ENCODE measurements around the gene TNC. TPM values are rescaled to one million over a fixed set of nuclear protein-coding genes. Genes with fewer than 3 reads are reported as not detected.

Gene TNC
- total and polyA plus RNA-seq, 2 of the 4 experiments (the other 2 are of a cell fraction), result 192 to 253 TPM

DNA sequence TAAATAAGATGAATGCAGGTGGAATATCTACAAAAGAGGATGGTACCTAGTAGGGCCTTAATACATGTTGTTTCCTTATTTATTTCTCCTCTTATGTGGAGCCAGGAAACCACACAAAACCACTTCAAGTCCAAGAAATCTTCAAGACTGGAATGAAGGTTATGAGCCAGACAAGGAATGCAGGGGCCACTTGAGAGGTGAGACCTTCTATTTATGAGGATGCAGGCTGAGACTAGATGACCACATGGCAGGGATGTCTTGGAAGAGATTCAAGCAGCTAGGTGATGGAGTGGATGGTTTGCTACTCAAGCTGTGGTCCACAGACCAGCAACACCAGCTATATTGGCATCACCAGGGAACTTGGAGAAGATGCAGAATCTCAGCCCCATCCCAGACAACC, 92.2 kb downstream of the TNC start:
- H4K91ac ChIP-seq (ENCODE audit: insufficient read depth, low read depth, low read length), result no peak overlapping the region
- H3K4me1 ChIP-seq (ENCODE audit: control insufficient read depth, insufficient read depth, low read length), result peaks cover 9% of the 10 kb centered on the region
- dilution Hi-C loops (cut with HindIII; ENCODE audit: low sequenced_read_pairs, unreplicated experiment) (no loop called here), intact Hi-C loops (cut with micrococcal nuclease) (no loop called here), in situ Hi-C loops (cut with MboI; ENCODE audit: low sequenced_read_pairs) (no loop called here)
- H4K8ac ChIP-seq (ENCODE audit: low read depth in 2 of 2, low read length in 2 of 2), result no peak overlapping the region
- H3K36me3 ChIP-seq (ENCODE audit: control insufficient read depth, insufficient read depth, low read length), result peaks cover 64% of the 10 kb centered on the region
- no peak overlapping the region for H3K27ac ChIP-seq (ENCODE audit: insufficient read depth, low read length)
- H3K18ac ChIP-seq (ENCODE audit: low read depth, low read length), result no peak overlapping the region
- DNase-seq, result no peak
- no peak overlapping the region for H3K4ac ChIP-seq (ENCODE audit: low read depth, low read length)
- no peaks in the 10 kb centered on the region for H3K27me3 ChIP-seq (ENCODE audit: control insufficient read depth, insufficient read depth, low read length)
- ChIA-PET POLR2A (ENCODE audit: unreplicated experiment) (no interaction called here), CTCF (no interaction called here)
- H2BK20ac ChIP-seq (ENCODE audit: low read depth, low read length), result no peak overlapping the region
- H4K5ac ChIP-seq (ENCODE audit: low read depth, low read length), result no peak overlapping the region
- H3K14ac ChIP-seq (replicated peaks; ENCODE audit: low read depth, low read length), result no peak overlapping the region
- no peak overlapping the region for H2BK5ac ChIP-seq (ENCODE audit: low read depth, low read length, poor library complexity, severe bottlenecking)
- no TSS peak for BruUV-seq (replicated peaks)
- H3K9ac ChIP-seq (ENCODE audit: low read depth, low read length), result no peak overlapping the region
- peaks cover 3% of the 10 kb centered on the region; the same call in 1 of the 2 replicates for H4K20me1 ChIP-seq (ENCODE audit: insufficient read depth, low read length)
- no peak overlapping the region for H3K4me2 ChIP-seq (ENCODE audit: low read depth, low read length)
- H3K23ac ChIP-seq (ENCODE audit: low read depth, low read length), result no peak overlapping the region
- no peak overlapping the region for H2AFZ ChIP-seq (replicated peaks; ENCODE audit: low read length, poor library complexity)
- no peak overlapping the region for H2AK5ac ChIP-seq (ENCODE audit: low read depth, low read length)
- H3K4me3 ChIP-seq (ENCODE audit: insufficient read depth, low read depth, low read length), result no peak overlapping the region
- H2AK9ac ChIP-seq (replicated peaks; ENCODE audit: low read depth, low read length, poor library complexity), result peak overlapping the region; percentile 78
- ATAC-seq (ENCODE audit: low read depth), result no peak
- no peak overlapping the region for H2BK120ac ChIP-seq (ENCODE audit: low read depth, low read length)
- H3K56ac ChIP-seq (ENCODE audit: extremely low read depth, insufficient read depth, low read length), result no peak overlapping the region
- no peaks in the 10 kb centered on the region for H3K9me3 ChIP-seq (ENCODE audit: control insufficient read depth, insufficient read depth, low read length)
- H3K79me1 ChIP-seq (ENCODE audit: low read depth in 1 of 2, low read length in 2 of 2), result no peaks in the 10 kb centered on the region
- no peak for TF ChIP-seq RAD21 (IDR thresholded peaks at IDR 0.05; ENCODE audit: low read length)
- TF ChIP-seq, protein P1, sequence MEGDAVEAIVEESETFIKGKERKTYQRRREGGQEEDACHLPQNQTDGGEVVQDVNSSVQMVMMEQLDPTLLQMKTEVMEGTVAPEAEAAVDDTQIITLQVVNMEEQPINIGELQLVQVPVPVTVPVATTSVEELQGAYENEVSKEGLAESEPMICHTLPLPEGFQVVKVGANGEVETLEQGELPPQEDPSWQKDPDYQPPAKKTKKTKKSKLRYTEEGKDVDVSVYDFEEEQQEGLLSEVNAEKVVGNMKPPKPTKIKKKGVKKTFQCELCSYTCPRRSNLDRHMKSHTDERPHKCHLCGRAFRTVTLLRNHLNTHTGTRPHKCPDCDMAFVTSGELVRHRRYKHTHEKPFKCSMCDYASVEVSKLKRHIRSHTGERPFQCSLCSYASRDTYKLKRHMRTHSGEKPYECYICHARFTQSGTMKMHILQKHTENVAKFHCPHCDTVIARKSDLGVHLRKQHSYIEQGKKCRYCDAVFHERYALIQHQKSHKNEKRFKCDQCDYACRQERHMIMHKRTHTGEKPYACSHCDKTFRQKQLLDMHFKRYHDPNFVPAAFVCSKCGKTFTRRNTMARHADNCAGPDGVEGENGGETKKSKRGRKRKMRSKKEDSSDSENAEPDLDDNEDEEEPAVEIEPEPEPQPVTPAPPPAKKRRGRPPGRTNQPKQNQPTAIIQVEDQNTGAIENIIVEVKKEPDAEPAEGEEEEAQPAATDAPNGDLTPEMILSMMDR (conservative IDR thresholded peaks at IDR 0.05; ENCODE audit: low read depth, low read length), result no peak
- no peak for TF ChIP-seq RFX5 (IDR thresholded peaks at IDR 0.05; ENCODE audit: low read depth, low read length)
- no peak for TF ChIP-seq NFE2L2 (IDR thresholded peaks at IDR 0.05; ENCODE audit: low read depth, low read length)
- TF ChIP-seq, protein P2, sequence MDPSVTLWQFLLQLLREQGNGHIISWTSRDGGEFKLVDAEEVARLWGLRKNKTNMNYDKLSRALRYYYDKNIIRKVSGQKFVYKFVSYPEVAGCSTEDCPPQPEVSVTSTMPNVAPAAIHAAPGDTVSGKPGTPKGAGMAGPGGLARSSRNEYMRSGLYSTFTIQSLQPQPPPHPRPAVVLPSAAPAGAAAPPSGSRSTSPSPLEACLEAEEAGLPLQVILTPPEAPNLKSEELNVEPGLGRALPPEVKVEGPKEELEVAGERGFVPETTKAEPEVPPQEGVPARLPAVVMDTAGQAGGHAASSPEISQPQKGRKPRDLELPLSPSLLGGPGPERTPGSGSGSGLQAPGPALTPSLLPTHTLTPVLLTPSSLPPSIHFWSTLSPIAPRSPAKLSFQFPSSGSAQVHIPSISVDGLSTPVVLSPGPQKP (IDR thresholded peaks at IDR 0.05; ENCODE audit: borderline replicate concordance, low read depth, low read length), result no peak
- TF ChIP-seq BHLHE40 (IDR thresholded peaks at IDR 0.05; ENCODE audit: low read depth, low read length), result no peak
- no peak for TF ChIP-seq MXI1 (IDR thresholded peaks at IDR 0.05; ENCODE audit: borderline replicate concordance, low read depth, low read length)
- TF ChIP-seq, protein P3, sequence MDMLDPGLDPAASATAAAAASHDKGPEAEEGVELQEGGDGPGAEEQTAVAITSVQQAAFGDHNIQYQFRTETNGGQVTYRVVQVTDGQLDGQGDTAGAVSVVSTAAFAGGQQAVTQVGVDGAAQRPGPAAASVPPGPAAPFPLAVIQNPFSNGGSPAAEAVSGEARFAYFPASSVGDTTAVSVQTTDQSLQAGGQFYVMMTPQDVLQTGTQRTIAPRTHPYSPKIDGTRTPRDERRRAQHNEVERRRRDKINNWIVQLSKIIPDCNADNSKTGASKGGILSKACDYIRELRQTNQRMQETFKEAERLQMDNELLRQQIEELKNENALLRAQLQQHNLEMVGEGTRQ (IDR thresholded peaks at IDR 0.05; ENCODE audit: low read depth, low read length), result no peak
- TF ChIP-seq MAFK (IDR thresholded peaks at IDR 0.05; ENCODE audit: low read depth, low read length), result no peak
- TF ChIP-seq CEBPB (IDR thresholded peaks at IDR 0.05; ENCODE audit: low read depth, low read length), result no peak
- no peak for TF ChIP-seq FOS (IDR thresholded peaks at IDR 0.05; ENCODE audit: low read depth, low read length)
- TF ChIP-seq POLR2A (IDR thresholded peaks at IDR 0.05; ENCODE audit: low read depth, low read length), result no peak
- TF ChIP-seq RCOR1 (IDR thresholded peaks at IDR 0.05; ENCODE audit: insufficient replicate concordance, low read length), result no peak
- TF ChIP-seq SMC3 (IDR thresholded peaks at IDR 0.05; ENCODE audit: low read depth, low read length), result no peak
- TF ChIP-seq MAZ (IDR thresholded peaks at IDR 0.05; ENCODE audit: borderline replicate concordance, low read depth, low read length), result no peak
- no peak for TF ChIP-seq CHD1 (IDR thresholded peaks at IDR 0.05; ENCODE audit: low read depth, low read length)
- H2BK15ac ChIP-seq (ENCODE audit: low read depth, low read length), result no peak overlapping the region
- peaks cover 13% of the 10 kb centered on the region; the same call in 1 of the 2 replicates for H3K9me1 ChIP-seq (ENCODE audit: insufficient read depth, low read length)

Data from IMR-90 (cell line).